Measurements from ENCODE around the gene TEF.

- TF ChIP-seq CTCF (conservative IDR thresholded peaks at IDR 0.05 in 1 of 2, IDR thresholded peaks at IDR 0.05 in 1 of 2; ENCODE audit: low read depth in 1 of 2, low read length in 2 of 2), result no peak
- no peak for TF ChIP-seq EZH2 (IDR thresholded peaks at IDR 0.05; ENCODE audit: low read length, missing control alignments)
These were observed 38.0 kb upstream of the TEF start for GRCh38 chr22:41343717-41344116.

All from fibroblast of lung (primary cell).